ENCODE results near the gene RAP1A. TPM values are rescaled to one million over a fixed set of nuclear protein-coding genes. Genes with fewer than 3 reads are reported as not detected.
A peak's percentile ranks its signal among the peaks of the same experiment; 100 is the strongest.
"Not testable (repeated sequence)": the region's sequence is repeated elsewhere in the genome, so short reads cannot be mapped to it uniquely, and the experiment has no call there.

Gene RAP1A
- total RNA-seq, 1 donor from 2014 or later, result 219 TPM

GRCh38 chr1:111602302-111602701 lies 17.3 kb upstream of the RAP1A start:
- Mint-ChIP-seq H3K4me3 (ENCODE audit: low read depth) (peak overlapping the region; percentile 65), H3K9me3 (no peaks in the 10 kb centered on the region), H3K27ac (peak overlapping the region; percentile 97), H3K27me3 (ENCODE audit: low read depth) (no peaks in the 10 kb centered on the region), H3K36me3 (ENCODE audit: low read depth) (peaks cover 21% of the 10 kb centered on the region), H3K4me1 (ENCODE audit: low read depth) (peaks cover 86% of the 10 kb centered on the region)
- DNase-seq (ENCODE audit: low spot score), result no peak
- intact Hi-C loops (cut with micrococcal nuclease), result no loop called here

GRCh38 chr1:111602974-111603373 lies 16.6 kb upstream of the RAP1A start:
- no peak for DNase-seq (ENCODE audit: low spot score)
- Mint-ChIP-seq H3K27ac (peak overlapping the region; percentile 97), H3K9me3 (no peaks in the 10 kb centered on the region), H3K27me3 (ENCODE audit: low read depth) (no peaks in the 10 kb centered on the region), H3K4me1 (ENCODE audit: low read depth) (peaks cover 80% of the 10 kb centered on the region), H3K4me3 (ENCODE audit: low read depth) (peak overlapping the region; percentile 65), H3K36me3 (ENCODE audit: low read depth) (peaks cover 21% of the 10 kb centered on the region)
- intact Hi-C loops (cut with micrococcal nuclease), result no loop called here

GRCh38 chr1:111603979-111604378 lies 15.6 kb upstream of the RAP1A start:
- Mint-ChIP-seq H3K36me3 (ENCODE audit: low read depth) (peaks cover 21% of the 10 kb centered on the region), H3K27me3 (ENCODE audit: low read depth) (no peaks in the 10 kb centered on the region), H3K4me1 (ENCODE audit: low read depth) (peaks cover 70% of the 10 kb centered on the region), H3K27ac (peak overlapping the region; percentile 97), H3K9me3 (no peaks in the 10 kb centered on the region), H3K4me3 (ENCODE audit: low read depth) (peak overlapping the region; percentile 66)
- intact Hi-C loops (cut with micrococcal nuclease), result loop anchor here (1.0 to 2.0 kb wide), 2 partner anchors 12 to 95 kb away; no protein-coding TSS in a partner anchor
- peak; percentile 82 for DNase-seq (ENCODE audit: low spot score)

- Mint-ChIP-seq H3K9me3 (no peaks in the 10 kb centered on the region), H3K27me3 (ENCODE audit: low read depth) (no peaks in the 10 kb centered on the region), H3K4me3 (ENCODE audit: low read depth) (peak overlapping the region; percentile 44), H3K4me1 (ENCODE audit: low read depth) (peaks cover 63% of the 10 kb centered on the region), H3K36me3 (ENCODE audit: low read depth) (peaks cover 20% of the 10 kb centered on the region), H3K27ac (peak overlapping the region; percentile 97)
- DNase-seq (ENCODE audit: low spot score), result no peak
- intact Hi-C loops (cut with micrococcal nuclease), result loop anchor here (1.0 to 2.0 kb wide), 2 partner anchors 11 to 96 kb away; no protein-coding TSS in a partner anchor
These were observed 14.7 kb upstream of the RAP1A start for GRCh38 chr1:111604931-111605330.

GRCh38 chr1:111605576-111605975 lies 14.0 kb upstream of the RAP1A start:
- H3K4me3 Mint-ChIP-seq (ENCODE audit: low read depth), result no peak overlapping the region

GRCh38 chr1:111606457-111607215 lies 13.0 kb upstream of the RAP1A start:
- not testable (repeated sequence) for H3K4me3 Mint-ChIP-seq (ENCODE audit: low read depth); DNase-seq (ENCODE audit: low spot score)

More at GRCh38 chr1:111605576-111605975, 14.0 kb upstream of the RAP1A start:
- peaks cover 22% of the 10 kb centered on the region for H3K36me3 Mint-ChIP-seq (ENCODE audit: low read depth)
- intact Hi-C loops (cut with micrococcal nuclease), result loop anchor here (2.0 kb wide), 1 partner anchor 97 kb away; no protein-coding TSS in a partner anchor
- H3K27ac Mint-ChIP-seq, result peak overlapping the region; percentile 97
- peaks cover 57% of the 10 kb centered on the region for H3K4me1 Mint-ChIP-seq (ENCODE audit: low read depth)
- no peak for DNase-seq (ENCODE audit: low spot score)
- H3K9me3 Mint-ChIP-seq, result no peaks in the 10 kb centered on the region
- H3K27me3 Mint-ChIP-seq (ENCODE audit: low read depth), result no peaks in the 10 kb centered on the region

GRCh38 chr1:111608528-111608927 lies 11.1 kb upstream of the RAP1A start:
- H3K9me3 Mint-ChIP-seq; H3K4me3 Mint-ChIP-seq (ENCODE audit: low read depth); H3K27me3 Mint-ChIP-seq (ENCODE audit: low read depth); H3K27ac Mint-ChIP-seq; intact Hi-C loops (cut with micrococcal nuclease); DNase-seq (ENCODE audit: low spot score): not testable (repeated sequence)
- H3K36me3 Mint-ChIP-seq (ENCODE audit: low read depth), result peaks cover 20% of the 10 kb centered on the region
- H3K4me1 Mint-ChIP-seq (ENCODE audit: low read depth), result peaks cover 31% of the 10 kb centered on the region

More at GRCh38 chr1:111606457-111607215, 13.0 kb upstream of the RAP1A start:
- Mint-ChIP-seq H3K36me3 (ENCODE audit: low read depth) (peaks cover 24% of the 10 kb centered on the region), H3K4me1 (ENCODE audit: low read depth) (peaks cover 48% of the 10 kb centered on the region), H3K27ac (peak overlapping the region; percentile 61)
- H3K27me3 Mint-ChIP-seq (ENCODE audit: low read depth); H3K9me3 Mint-ChIP-seq; intact Hi-C loops (cut with micrococcal nuclease): not testable (repeated sequence)

- H3K27me3 Mint-ChIP-seq (ENCODE audit: low read depth), result no peaks in the 10 kb centered on the region
- intact Hi-C loops (cut with micrococcal nuclease), result no loop called here
These were observed 7.6 kb upstream of the RAP1A start for GRCh38 chr1:111611986-111612385.

GRCh38 chr1:111615870-111616715 lies 3.5 kb upstream of the RAP1A start:
- Mint-ChIP-seq H3K4me1 (ENCODE audit: low read depth) (peaks cover 41% of the 10 kb centered on the region), H3K27me3 (ENCODE audit: low read depth) (no peaks in the 10 kb centered on the region), H3K4me3 (ENCODE audit: low read depth) (peak overlapping the region; percentile 54), H3K9me3 (no peaks in the 10 kb centered on the region), H3K36me3 (ENCODE audit: low read depth) (peaks cover 10% of the 10 kb centered on the region), H3K27ac (peak overlapping the region; percentile 84)
- DNase-seq (ENCODE audit: low spot score), result peak; percentile 54
- intact Hi-C loops (cut with micrococcal nuclease), result loop anchor here (1.0 kb wide), 2 partner anchors 12 to 24 kb away; no protein-coding TSS in a partner anchor

More at GRCh38 chr1:111611986-111612385, 7.6 kb upstream of the RAP1A start:
- H3K9me3 Mint-ChIP-seq, result no peaks in the 10 kb centered on the region
- H3K27ac Mint-ChIP-seq, result no peak overlapping the region
- DNase-seq (ENCODE audit: low spot score), result no peak
- H3K4me3 Mint-ChIP-seq (ENCODE audit: low read depth), result no peak overlapping the region
- peaks cover 22% of the 10 kb centered on the region for H3K4me1 Mint-ChIP-seq (ENCODE audit: low read depth)
- H3K36me3 Mint-ChIP-seq (ENCODE audit: low read depth), result peaks cover 16% of the 10 kb centered on the region

GRCh38 chr1:111618081-111618480 lies 1.5 kb upstream of the RAP1A start:
- H3K4me3 Mint-ChIP-seq (ENCODE audit: low read depth), result peak overlapping the region; percentile 71
- H3K4me1 Mint-ChIP-seq (ENCODE audit: low read depth), result peaks cover 58% of the 10 kb centered on the region
- no peaks in the 10 kb centered on the region for H3K9me3 Mint-ChIP-seq
- no peak for DNase-seq (ENCODE audit: low spot score)
- intact Hi-C loops (cut with micrococcal nuclease), result loop anchor here (1.0 to 2.0 kb wide), 2 partner anchors 17 to 110 kb away; no protein-coding TSS in a partner anchor
- H3K36me3 Mint-ChIP-seq (ENCODE audit: low read depth), result peaks cover 29% of the 10 kb centered on the region
- H3K27me3 Mint-ChIP-seq (ENCODE audit: low read depth), result no peaks in the 10 kb centered on the region
- peak overlapping the region; percentile 88 for H3K27ac Mint-ChIP-seq

GRCh38 chr1:111618961-111619634 lies 491 bp upstream of the RAP1A start:
- Mint-ChIP-seq H3K36me3 (ENCODE audit: low read depth) (peaks cover 35% of the 10 kb centered on the region), H3K27me3 (ENCODE audit: low read depth) (no peaks in the 10 kb centered on the region), H3K4me1 (ENCODE audit: low read depth) (peaks cover 66% of the 10 kb centered on the region), H3K4me3 (ENCODE audit: low read depth) (peak overlapping the region; percentile 85), H3K27ac (peak overlapping the region; percentile 79), H3K9me3 (no peaks in the 10 kb centered on the region)
- intact Hi-C loops (cut with micrococcal nuclease), result loop anchor here (1.0 to 2.0 kb wide), 2 partner anchors 18 to 111 kb away; no protein-coding TSS in a partner anchor
- no peak for DNase-seq (ENCODE audit: low spot score)

- peak overlapping the region; percentile 81 for H3K27ac Mint-ChIP-seq
- no peaks in the 10 kb centered on the region for H3K27me3 Mint-ChIP-seq (ENCODE audit: low read depth)
- no peaks in the 10 kb centered on the region for H3K9me3 Mint-ChIP-seq
- H3K36me3 Mint-ChIP-seq (ENCODE audit: low read depth), result peaks cover 39% of the 10 kb centered on the region
- DNase-seq (ENCODE audit: low spot score), result no peak
- H3K4me1 Mint-ChIP-seq (ENCODE audit: low read depth), result peaks cover 68% of the 10 kb centered on the region
- intact Hi-C loops (cut with micrococcal nuclease), result loop anchor here (5.0 to 10.0 kb wide), 3 partner anchors 42 to 746 kb away; partner anchors contain the start of gene CD53
- H3K4me3 Mint-ChIP-seq (ENCODE audit: low read depth), result peak overlapping the region; percentile 96
These were observed 917 bp downstream of the RAP1A start for GRCh38 chr1:111620441-111620971.

Measured in activated T-helper 2 cell treated with anti-CD3 and anti-CD28 coated beads, Interferon-gamma antibody, Interleukin-2, Interleukin-4, amounts not matched to agents 10 μg/mL and 5 μg/mL and 100 μg/mL, durations not matched to agents 14 hours and 24 hours and 36 hours (primary cell).